Type B pancreatic cell (in vitro differentiated cells): ENCODE measurements around the gene FLT1. TPM values are rescaled to one million over a fixed set of nuclear protein-coding genes. Genes with fewer than 3 reads are reported as not detected.

Experiments
- DNase-seq: peaks from one replicate; pipeline ENCODE4 v3.0.0; 2021; ENCODE audit warnings: mixed read lengths; ENCODE audit not compliant: unreplicated experiment; ENCODE audit errors: extremely low spot score
- H3K27ac Mint-ChIP-seq: 2 replicates; pipeline ENCODE4 v1.8.0; 2021; ENCODE audit warnings: mild to moderate bottlenecking, mixed read lengths
- H3K27me3 Mint-ChIP-seq: 2 replicates; pipeline ENCODE4 v1.8.0; 2021; ENCODE audit warnings: mixed read lengths
- H3K36me3 Mint-ChIP-seq: 2 replicates; pipeline ENCODE4 v1.8.0; 2021; ENCODE audit warnings: mixed read lengths
- H3K4me1 Mint-ChIP-seq: one replicate; pipeline ENCODE4 v1.8.0; 2021; ENCODE audit warnings: mixed read lengths; ENCODE audit not compliant: unreplicated experiment
- H3K4me3 Mint-ChIP-seq: 2 replicates; pipeline ENCODE4 v1.8.0; 2021; ENCODE audit warnings: mild to moderate bottlenecking, mixed read lengths
- H3K9me3 Mint-ChIP-seq: 2 replicates; pipeline ENCODE4 v1.8.0; 2021; ENCODE audit warnings: mixed read lengths
- CTCF ChIP-seq: fragments of 200-600 bp; sonication (generic); conservative IDR thresholded peaks from 2 replicates; pipeline ENCODE4 v1.5.0; 2021; ENCODE audit warnings: antibody characterized with exemption, mild to moderate bottlenecking
- total RNA-seq: library from RNA; stranded (reverse); gene quantifications from 2 replicates; pipeline ENCODE4 v1.2.1, GENCODE V29; 2021; ENCODE audit warnings: low replicate concordance

FLT1 gene
- total RNA-seq, 1 donor from 2014 or later: 1.3 TPM

GRCh38 chr13:28478127-28478526 lies 16.8 kb downstream of the FLT1 start:
- DNase-seq: no peak
- H3K9me3 Mint-ChIP-seq: no peaks in the 10 kb centered on the region
- no peak for TF ChIP-seq CTCF
- peaks cover 7% of the 10 kb centered on the region for H3K4me1 Mint-ChIP-seq
- H3K36me3 Mint-ChIP-seq: no peaks in the 10 kb centered on the region
- peaks cover 22% of the 10 kb centered on the region for H3K27me3 Mint-ChIP-seq
- H3K4me3 Mint-ChIP-seq: no peak overlapping the region
- H3K27ac Mint-ChIP-seq: no peak overlapping the region

- no peaks in the 10 kb centered on the region for H3K36me3 Mint-ChIP-seq
- peaks cover 7% of the 10 kb centered on the region for H3K4me1 Mint-ChIP-seq
- DNase-seq: no peak
- TF ChIP-seq CTCF: no peak
- H3K27ac Mint-ChIP-seq: no peak overlapping the region
- H3K9me3 Mint-ChIP-seq: no peaks in the 10 kb centered on the region
- peaks cover 18% of the 10 kb centered on the region for H3K27me3 Mint-ChIP-seq
- H3K4me3 Mint-ChIP-seq: no peak overlapping the region
Measured at GRCh38 chr13:28477709-28477973, 17.3 kb downstream of the FLT1 start.

GRCh38 chr13:28476919-28477708 lies 17.8 kb downstream of the FLT1 start:
- peak overlapping the region; percentile 25 for H3K27ac Mint-ChIP-seq
- no peaks in the 10 kb centered on the region for H3K9me3 Mint-ChIP-seq
- peaks cover 7% of the 10 kb centered on the region for H3K4me1 Mint-ChIP-seq
- no peak for DNase-seq
- H3K36me3 Mint-ChIP-seq: no peaks in the 10 kb centered on the region
- TF ChIP-seq CTCF: no peak
- peaks cover 16% of the 10 kb centered on the region for H3K27me3 Mint-ChIP-seq
- no peak overlapping the region for H3K4me3 Mint-ChIP-seq

GRCh38 chr13:28475916-28476725 lies 18.8 kb downstream of the FLT1 start:
- Mint-ChIP-seq H3K36me3 (no peaks in the 10 kb centered on the region), H3K4me1 (peaks cover 7% of the 10 kb centered on the region), H3K4me3 (no peak overlapping the region), H3K9me3 (no peaks in the 10 kb centered on the region), H3K27ac (no peak overlapping the region), H3K27me3 (peaks cover 13% of the 10 kb centered on the region)
- no peak for DNase-seq
- no peak for TF ChIP-seq CTCF

- DNase-seq: no peak
- peaks cover 7% of the 10 kb centered on the region for H3K27me3 Mint-ChIP-seq
- H3K27ac Mint-ChIP-seq: no peak overlapping the region
- H3K36me3 Mint-ChIP-seq: no peaks in the 10 kb centered on the region
- no peak overlapping the region for H3K4me3 Mint-ChIP-seq
- TF ChIP-seq CTCF: no peak
- H3K4me1 Mint-ChIP-seq: peaks cover 7% of the 10 kb centered on the region
- no peaks in the 10 kb centered on the region for H3K9me3 Mint-ChIP-seq
Measured at GRCh38 chr13:28474491-28475134, 20.3 kb downstream of the FLT1 start.
